ENCODE results near the gene CALCB. TPM values are rescaled to one million over a fixed set of nuclear protein-coding genes. Genes with fewer than 3 reads are reported as not detected.

CALCB gene
- total RNA-seq, 4 donors from 2014 or later, result not detected

DNA sequence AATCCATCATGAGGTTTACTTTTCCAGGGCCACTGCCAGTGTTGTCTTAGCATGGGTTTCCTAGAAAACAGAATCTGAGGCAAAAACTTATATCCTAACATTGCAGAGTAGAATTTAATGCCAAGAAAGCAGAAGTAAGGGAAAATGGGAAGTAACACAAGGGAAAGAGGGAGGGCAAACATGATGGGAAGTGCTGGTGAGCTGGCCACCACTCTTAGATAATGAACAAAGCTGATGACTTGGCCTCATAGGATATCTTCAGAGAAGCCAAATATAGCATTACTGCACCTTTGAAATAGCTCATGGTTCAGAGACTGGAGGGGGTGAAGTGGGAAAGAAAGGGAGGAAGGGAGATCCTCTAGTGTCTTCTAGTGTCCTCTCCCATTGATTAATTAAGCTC lies 24.8 kb upstream of the CALCB start:
- Histone ChIP-seq H3K36me3 (no peaks in the 10 kb centered on the region), H3K27ac (no peak overlapping the region), H3K4me3 (no peak overlapping the region), H3K4me1 (no peaks in the 10 kb centered on the region), H3K9me3 (no peaks in the 10 kb centered on the region), H3K27me3 (no peaks in the 10 kb centered on the region)
- DNase-seq, result no peak
- intact Hi-C loops (cut with DNase I), result no loop called here
- TF ChIP-seq, protein P1, sequence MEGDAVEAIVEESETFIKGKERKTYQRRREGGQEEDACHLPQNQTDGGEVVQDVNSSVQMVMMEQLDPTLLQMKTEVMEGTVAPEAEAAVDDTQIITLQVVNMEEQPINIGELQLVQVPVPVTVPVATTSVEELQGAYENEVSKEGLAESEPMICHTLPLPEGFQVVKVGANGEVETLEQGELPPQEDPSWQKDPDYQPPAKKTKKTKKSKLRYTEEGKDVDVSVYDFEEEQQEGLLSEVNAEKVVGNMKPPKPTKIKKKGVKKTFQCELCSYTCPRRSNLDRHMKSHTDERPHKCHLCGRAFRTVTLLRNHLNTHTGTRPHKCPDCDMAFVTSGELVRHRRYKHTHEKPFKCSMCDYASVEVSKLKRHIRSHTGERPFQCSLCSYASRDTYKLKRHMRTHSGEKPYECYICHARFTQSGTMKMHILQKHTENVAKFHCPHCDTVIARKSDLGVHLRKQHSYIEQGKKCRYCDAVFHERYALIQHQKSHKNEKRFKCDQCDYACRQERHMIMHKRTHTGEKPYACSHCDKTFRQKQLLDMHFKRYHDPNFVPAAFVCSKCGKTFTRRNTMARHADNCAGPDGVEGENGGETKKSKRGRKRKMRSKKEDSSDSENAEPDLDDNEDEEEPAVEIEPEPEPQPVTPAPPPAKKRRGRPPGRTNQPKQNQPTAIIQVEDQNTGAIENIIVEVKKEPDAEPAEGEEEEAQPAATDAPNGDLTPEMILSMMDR (IDR thresholded peaks at IDR 0.05), result no peak
- TF ChIP-seq POLR2A (IDR thresholded peaks at IDR 0.05), result no peak

DNA sequence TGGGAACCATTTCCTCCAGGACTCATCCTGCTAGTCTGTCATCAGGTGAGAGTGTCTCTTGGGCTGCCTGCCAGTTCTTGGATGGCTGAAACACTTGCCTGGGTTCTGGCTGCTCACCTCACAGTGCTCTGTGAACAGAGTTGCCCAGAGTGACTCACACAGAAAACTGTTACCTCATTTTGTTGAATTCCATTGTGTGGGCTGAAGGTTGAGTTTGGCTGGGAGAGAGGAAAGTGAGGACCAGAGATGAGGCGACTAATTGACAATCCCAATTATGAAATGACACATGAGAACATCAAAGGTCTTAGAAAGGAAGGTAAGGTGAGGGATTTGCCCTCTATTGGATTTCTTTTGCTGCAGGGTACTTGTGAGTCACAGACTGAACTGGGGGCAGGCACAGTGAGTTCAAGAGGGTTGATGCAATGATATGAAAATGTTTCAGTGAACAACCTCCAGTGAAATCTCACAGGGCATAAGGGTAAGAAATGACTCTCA lies 20.2 kb upstream of the CALCB start:
- H3K27ac ChIP-seq, result no peak overlapping the region
- no peak overlapping the region for H3K4me3 ChIP-seq
- H3K4me1 ChIP-seq, result no peaks in the 10 kb centered on the region
- TF ChIP-seq, protein P1 (IDR thresholded peaks at IDR 0.05), result no peak
- no peak for TF ChIP-seq POLR2A (IDR thresholded peaks at IDR 0.05)
- no peaks in the 10 kb centered on the region for H3K9me3 ChIP-seq
- DNase-seq, result no peak
- WGBS, 2 donors, result 25 to 36% methylated on average over 1 of the region's 1 CpG
- intact Hi-C loops (cut with DNase I), result no loop called here
- no peaks in the 10 kb centered on the region for H3K27me3 ChIP-seq
- no peaks in the 10 kb centered on the region for H3K36me3 ChIP-seq

DNA sequence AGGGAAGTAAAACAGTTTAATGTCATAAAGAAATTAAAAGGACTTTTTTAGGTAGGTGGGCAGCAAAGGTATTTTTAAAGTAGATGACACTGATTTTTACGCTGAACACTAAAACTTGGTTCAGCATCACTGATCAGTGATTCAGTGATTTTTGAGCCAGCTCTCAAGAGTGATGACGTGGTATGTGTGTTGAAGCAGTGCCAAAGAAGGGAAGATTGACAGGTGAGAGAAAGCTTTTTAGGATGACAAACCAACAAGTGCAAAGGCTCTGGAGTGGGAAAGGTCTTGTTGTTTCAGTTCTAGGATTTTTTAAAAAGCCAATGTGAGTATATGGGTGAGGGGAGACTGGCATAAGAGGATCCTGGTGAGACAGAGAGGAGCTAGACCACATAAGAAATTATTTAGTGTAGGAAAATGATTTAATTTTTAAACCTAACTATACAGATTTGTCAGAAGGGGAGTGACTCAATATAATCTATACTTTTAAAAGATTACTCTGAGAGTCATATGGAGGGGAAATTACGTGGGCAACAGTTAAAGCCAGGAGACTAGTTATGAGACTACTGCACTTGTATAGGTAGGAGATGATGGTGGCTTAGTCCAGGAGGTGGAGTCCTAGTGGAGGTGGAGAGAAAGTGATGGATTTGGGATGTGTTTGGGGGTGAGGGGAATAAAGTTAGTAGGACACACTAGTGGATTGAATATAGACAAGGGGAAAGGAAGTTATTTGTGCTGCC lies 17.6 kb upstream of the CALCB start:
- Histone ChIP-seq H3K9me3 (no peaks in the 10 kb centered on the region), H3K27me3 (no peaks in the 10 kb centered on the region), H3K4me1 (no peaks in the 10 kb centered on the region), H3K27ac (no peak overlapping the region), H3K36me3 (no peaks in the 10 kb centered on the region), H3K4me3 (no peak overlapping the region)
- intact Hi-C loops (cut with DNase I), result no loop called here
- no peak for DNase-seq
- WGBS, 2 donors, result 45 to 50% methylated on average over 3 of the region's 3 CpGs
- TF ChIP-seq, protein P1 (IDR thresholded peaks at IDR 0.05), result no peak
- no peak for TF ChIP-seq POLR2A (IDR thresholded peaks at IDR 0.05)

DNA sequence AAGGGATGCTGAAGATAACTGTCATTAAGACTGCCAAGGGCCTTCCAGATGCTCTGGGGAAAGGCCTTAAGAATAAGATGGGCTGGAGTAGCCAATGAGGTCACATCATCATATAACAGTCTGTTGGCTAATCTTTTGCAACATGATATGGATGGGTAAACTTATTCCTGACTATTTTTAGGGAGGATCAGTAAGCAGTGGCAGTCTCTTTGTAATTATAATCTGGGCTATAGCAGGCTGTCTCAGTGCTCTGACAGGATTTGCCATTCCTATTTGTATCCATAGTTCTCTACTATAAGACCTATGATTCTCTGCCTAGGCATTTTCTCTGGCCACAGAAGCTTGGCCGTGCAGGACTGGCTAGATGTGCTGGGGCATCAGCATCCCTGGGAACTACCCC lies 16.1 kb upstream of the CALCB start:
- no peaks in the 10 kb centered on the region for H3K9me3 ChIP-seq
- no peak for DNase-seq
- TF ChIP-seq, protein P1 (IDR thresholded peaks at IDR 0.05), result no peak
- TF ChIP-seq POLR2A (IDR thresholded peaks at IDR 0.05), result no peak
- H3K27ac ChIP-seq, result no peak overlapping the region
- H3K4me1 ChIP-seq, result no peaks in the 10 kb centered on the region
- H3K27me3 ChIP-seq, result no peaks in the 10 kb centered on the region
- WGBS, 2 donors, result 60 to 92% methylated on average over 1 of the region's 1 CpG
- H3K36me3 ChIP-seq, result no peaks in the 10 kb centered on the region
- intact Hi-C loops (cut with DNase I), result no loop called here
- no peak overlapping the region for H3K4me3 ChIP-seq

DNA sequence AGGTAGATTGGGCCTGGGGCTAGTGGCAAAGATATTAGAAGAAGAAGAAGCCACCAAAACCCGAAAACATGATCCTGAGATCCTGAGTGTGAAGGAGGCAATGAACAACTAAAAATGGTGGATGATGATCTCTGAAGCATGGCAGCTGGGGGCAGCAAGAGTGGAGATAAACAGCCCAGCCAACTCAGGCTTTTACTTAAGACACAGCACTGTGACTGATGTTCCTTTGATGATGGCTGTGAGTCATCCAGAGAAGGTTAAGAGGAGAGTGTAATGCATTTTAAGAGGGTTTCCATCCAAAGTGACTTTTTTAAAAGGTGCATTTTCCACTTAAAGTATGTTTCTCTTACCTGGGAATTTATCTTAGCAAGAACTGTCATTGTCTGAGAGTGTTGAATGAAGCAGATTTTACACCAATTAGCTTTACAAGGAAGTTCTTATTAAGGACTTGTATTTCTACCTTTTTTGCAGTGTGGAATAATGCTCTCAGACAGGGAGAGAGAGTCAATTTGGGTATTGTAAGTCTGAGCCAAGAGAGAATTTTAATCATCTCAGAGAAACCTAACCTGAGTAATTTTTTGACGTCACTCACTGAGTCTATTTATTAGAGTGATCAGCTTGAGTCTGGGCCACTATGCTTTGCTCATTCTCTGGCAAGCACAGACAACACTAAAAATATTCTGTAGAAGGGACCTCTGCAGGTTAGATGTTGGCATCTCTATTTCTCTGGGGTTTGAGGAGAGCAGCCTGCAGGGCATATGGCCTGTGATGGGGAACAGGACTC lies 14.1 kb upstream of the CALCB start:
- Histone ChIP-seq H3K9me3 (no peaks in the 10 kb centered on the region), H3K4me1 (no peaks in the 10 kb centered on the region), H3K4me3 (no peak overlapping the region), H3K27me3 (no peaks in the 10 kb centered on the region), H3K36me3 (no peaks in the 10 kb centered on the region), H3K27ac (no peak overlapping the region)
- WGBS, 2 donors, result 67 to 87% methylated on average over 2 of the region's 2 CpGs
- TF ChIP-seq, protein P1 (IDR thresholded peaks at IDR 0.05), result no peak
- no peak for TF ChIP-seq POLR2A (IDR thresholded peaks at IDR 0.05)
- DNase-seq, result no peak
- intact Hi-C loops (cut with DNase I), result no loop called here

Measured in esophagus squamous epithelium (tissue), 5 donors.